HEK293 (cell line): ENCODE data around the gene PTGDR.

Source experiments
- CTCF ChIA-PET: fragments of 350-600 bp; formaldehyde crosslinking; extraction: SDS; loops from one replicate; lab custom pipeline; 2021; ENCODE audit warnings: antibody characterized with exemption; lab: Yijun Ruan, JAX
- POLR2A ChIA-PET: fragments of 300-600 bp; formaldehyde crosslinking; extraction: SDS; loops from one replicate; lab custom pipeline; 2020; ENCODE audit warnings: antibody characterized with exemption, inconsistent platforms; lab: Yijun Ruan, JAX
- H3K27ac ChIP-seq: fragments of 200-500 bp; sonication (Bioruptor generic); 2 replicates; pipeline ENCODE4 v1.5.1; 2014; ENCODE audit warnings: low read depth, low read length, control low read depth, inconsistent platforms; ENCODE audit errors: extremely low read depth
- H3K36me3 ChIP-seq, 2 experiments: fragments of 200-500 bp in 1 of 2; sonication (Bioruptor generic) in 1 of 2; 1 replicate in 1 of 2; 2 replicates in 1 of 2; pipeline ENCODE4 v1.5.1; 2014 to 2017; ENCODE audit warnings: inconsistent platforms in 2 of 2, low read length in 2 of 2; ENCODE audit not compliant: control insufficient read depth in 2 of 2, insufficient read depth in 1 of 2
- H3K4me1 ChIP-seq: fragments of 200-500 bp; sonication (Bioruptor generic); 2 replicates; pipeline ENCODE4 v1.5.1; 2014; ENCODE audit warnings: mild to moderate bottlenecking, low read length, inconsistent platforms; ENCODE audit not compliant: control insufficient read depth, insufficient read depth
- H3K4me3 ChIP-seq: 2 replicates; pipeline ENCODE4 v1.5.1; 2011; ENCODE audit warnings: low read depth, mild to moderate bottlenecking, control low read depth, low read length, moderate library complexity
- H3K9me3 ChIP-seq: fragments of 200-500 bp; sonication (Bioruptor generic); 2 replicates; pipeline ENCODE4 v1.5.1; 2014; ENCODE audit warnings: low read depth, low read length, inconsistent platforms; ENCODE audit not compliant: control insufficient read depth, insufficient read depth
- PATZ1 ChIP-seq: fragments of 450-650 bp; formaldehyde crosslinking; IDR thresholded peaks from 2 replicates; pipeline ENCODE4 v1.5.1; 2016; ENCODE audit warnings: missing biosample characterization, missing genetic modification characterization
- ZBTB20 ChIP-seq: fragments of 450-650 bp; formaldehyde crosslinking; IDR thresholded peaks from 2 replicates; pipeline ENCODE4 v1.5.1; 2016; ENCODE audit warnings: missing biosample characterization, missing genetic modification characterization
- ZBTB21 ChIP-seq: fragments of 450-650 bp; formaldehyde crosslinking; IDR thresholded peaks from 2 replicates; pipeline ENCODE4 v1.5.1; 2017; ENCODE audit warnings: missing biosample characterization, missing genetic modification characterization
- ZBTB7A ChIP-seq: fragments of 450-650 bp; formaldehyde crosslinking; IDR thresholded peaks from 2 replicates; pipeline ENCODE4 v1.5.1; 2016; ENCODE audit warnings: low read depth, missing biosample characterization, missing genetic modification characterization
- ZEB2 ChIP-seq: fragments of 450-650 bp; formaldehyde crosslinking; IDR thresholded peaks from 2 replicates; pipeline ENCODE4 v1.5.1; 2016; ENCODE audit warnings: missing biosample characterization, missing genetic modification characterization
- ZNF157 ChIP-seq: fragments of 450-650 bp; formaldehyde crosslinking; IDR thresholded peaks from 2 replicates; pipeline ENCODE4 v1.5.1; 2016; ENCODE audit warnings: missing biosample characterization, missing genetic modification characterization
- ZNF324 ChIP-seq: fragments of 450-650 bp; formaldehyde crosslinking; IDR thresholded peaks from 2 replicates; pipeline ENCODE4 v1.5.1; 2016; ENCODE audit warnings: missing biosample characterization, missing genetic modification characterization
- ZNF335 ChIP-seq: fragments of 450-650 bp; formaldehyde crosslinking; conservative IDR thresholded peaks from 2 replicates; pipeline ENCODE4 v1.5.1; 2016; ENCODE audit warnings: missing biosample characterization, missing genetic modification characterization
- ZNF366 ChIP-seq: fragments of 450-650 bp; formaldehyde crosslinking; conservative IDR thresholded peaks from 2 replicates; pipeline ENCODE4 v1.5.1; 2016; ENCODE audit warnings: missing biosample characterization, missing genetic modification characterization
- ZNF549 ChIP-seq: fragments of 450-650 bp; IDR thresholded peaks from 2 replicates; pipeline ENCODE4 v1.5.1; 2018; ENCODE audit warnings: missing biosample characterization, missing genetic modification characterization, mild to moderate bottlenecking, inconsistent platforms, moderate library complexity
- ZNF621 ChIP-seq: fragments of 450-650 bp; formaldehyde crosslinking; IDR thresholded peaks from 2 replicates; pipeline ENCODE4 v1.5.1; 2017; ENCODE audit warnings: missing biosample characterization, missing genetic modification characterization
- ZNF664 ChIP-seq: fragments of 450-650 bp; formaldehyde crosslinking; IDR thresholded peaks from 2 replicates; pipeline ENCODE4 v1.5.1; 2016; ENCODE audit warnings: missing biosample characterization, missing genetic modification characterization
- ZNF701 ChIP-seq: fragments of 450-650 bp; formaldehyde crosslinking; IDR thresholded peaks from 2 replicates; pipeline ENCODE4 v1.5.1; 2016; ENCODE audit warnings: missing biosample characterization, missing genetic modification characterization
- ZNF747 ChIP-seq: fragments of 450-650 bp; formaldehyde crosslinking; IDR thresholded peaks from 2 replicates; pipeline ENCODE4 v1.5.1; 2016; ENCODE audit warnings: missing biosample characterization, missing genetic modification characterization
- TF ChIP-seq, protein P1 (sequence below): fragments of 450-650 bp; formaldehyde crosslinking; IDR thresholded peaks from 2 replicates; pipeline ENCODE4 v1.5.1; 2016; ENCODE audit warnings: missing biosample characterization, missing genetic modification characterization, low read depth
- TF ChIP-seq, protein P2 (sequence below): fragments of 450-650 bp; formaldehyde crosslinking; conservative IDR thresholded peaks from 2 replicates; pipeline ENCODE4 v1.5.1; 2016; ENCODE audit warnings: low read depth, missing biosample characterization, missing genetic modification characterization
- TF ChIP-seq, protein P3 (sequence below): fragments of 450-650 bp; formaldehyde crosslinking; IDR thresholded peaks from 2 replicates; pipeline ENCODE4 v1.5.1; 2017; ENCODE audit warnings: missing biosample characterization, missing genetic modification characterization
- TF ChIP-seq, protein P4 (sequence below): fragments of 450-650 bp; formaldehyde crosslinking; IDR thresholded peaks from 2 replicates; pipeline ENCODE4 v1.5.1; 2016; ENCODE audit warnings: missing biosample characterization, missing genetic modification characterization
- TF ChIP-seq, protein P5 (sequence below): fragments of 450-650 bp; formaldehyde crosslinking; IDR thresholded peaks from 2 replicates; pipeline ENCODE4 v1.5.1; 2016; ENCODE audit warnings: missing biosample characterization, missing genetic modification characterization

Gene PTGDR

GRCh38 chr14:52238682-52239081 is 28.8 kb upstream of the PTGDR start:
- CTCF ChIA-PET: no interaction called here
- TF ChIP-seq, protein P1, sequence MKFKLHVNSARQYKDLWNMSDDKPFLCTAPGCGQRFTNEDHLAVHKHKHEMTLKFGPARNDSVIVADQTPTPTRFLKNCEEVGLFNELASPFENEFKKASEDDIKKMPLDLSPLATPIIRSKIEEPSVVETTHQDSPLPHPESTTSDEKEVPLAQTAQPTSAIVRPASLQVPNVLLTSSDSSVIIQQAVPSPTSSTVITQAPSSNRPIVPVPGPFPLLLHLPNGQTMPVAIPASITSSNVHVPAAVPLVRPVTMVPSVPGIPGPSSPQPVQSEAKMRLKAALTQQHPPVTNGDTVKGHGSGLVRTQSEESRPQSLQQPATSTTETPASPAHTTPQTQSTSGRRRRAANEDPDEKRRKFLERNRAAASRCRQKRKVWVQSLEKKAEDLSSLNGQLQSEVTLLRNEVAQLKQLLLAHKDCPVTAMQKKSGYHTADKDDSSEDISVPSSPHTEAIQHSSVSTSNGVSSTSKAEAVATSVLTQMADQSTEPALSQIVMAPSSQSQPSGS: no peak
- TF ChIP-seq ZBTB20 (tag by site-specific recombination) (no peak), ZBTB7A (tag by site-specific recombination) (no peak), ZNF701 (tag by site-specific recombination) (no peak), ZNF549 (tag by site-specific recombination) (no peak), ZNF324 (tag by site-specific recombination) (no peak), ZNF747 (tag by site-specific recombination) (no peak), ZBTB21 (tag by site-specific recombination) (no peak), ZEB2 (tag by site-specific recombination) (no peak), ZNF335 (no peak)
- TF ChIP-seq, protein P2, sequence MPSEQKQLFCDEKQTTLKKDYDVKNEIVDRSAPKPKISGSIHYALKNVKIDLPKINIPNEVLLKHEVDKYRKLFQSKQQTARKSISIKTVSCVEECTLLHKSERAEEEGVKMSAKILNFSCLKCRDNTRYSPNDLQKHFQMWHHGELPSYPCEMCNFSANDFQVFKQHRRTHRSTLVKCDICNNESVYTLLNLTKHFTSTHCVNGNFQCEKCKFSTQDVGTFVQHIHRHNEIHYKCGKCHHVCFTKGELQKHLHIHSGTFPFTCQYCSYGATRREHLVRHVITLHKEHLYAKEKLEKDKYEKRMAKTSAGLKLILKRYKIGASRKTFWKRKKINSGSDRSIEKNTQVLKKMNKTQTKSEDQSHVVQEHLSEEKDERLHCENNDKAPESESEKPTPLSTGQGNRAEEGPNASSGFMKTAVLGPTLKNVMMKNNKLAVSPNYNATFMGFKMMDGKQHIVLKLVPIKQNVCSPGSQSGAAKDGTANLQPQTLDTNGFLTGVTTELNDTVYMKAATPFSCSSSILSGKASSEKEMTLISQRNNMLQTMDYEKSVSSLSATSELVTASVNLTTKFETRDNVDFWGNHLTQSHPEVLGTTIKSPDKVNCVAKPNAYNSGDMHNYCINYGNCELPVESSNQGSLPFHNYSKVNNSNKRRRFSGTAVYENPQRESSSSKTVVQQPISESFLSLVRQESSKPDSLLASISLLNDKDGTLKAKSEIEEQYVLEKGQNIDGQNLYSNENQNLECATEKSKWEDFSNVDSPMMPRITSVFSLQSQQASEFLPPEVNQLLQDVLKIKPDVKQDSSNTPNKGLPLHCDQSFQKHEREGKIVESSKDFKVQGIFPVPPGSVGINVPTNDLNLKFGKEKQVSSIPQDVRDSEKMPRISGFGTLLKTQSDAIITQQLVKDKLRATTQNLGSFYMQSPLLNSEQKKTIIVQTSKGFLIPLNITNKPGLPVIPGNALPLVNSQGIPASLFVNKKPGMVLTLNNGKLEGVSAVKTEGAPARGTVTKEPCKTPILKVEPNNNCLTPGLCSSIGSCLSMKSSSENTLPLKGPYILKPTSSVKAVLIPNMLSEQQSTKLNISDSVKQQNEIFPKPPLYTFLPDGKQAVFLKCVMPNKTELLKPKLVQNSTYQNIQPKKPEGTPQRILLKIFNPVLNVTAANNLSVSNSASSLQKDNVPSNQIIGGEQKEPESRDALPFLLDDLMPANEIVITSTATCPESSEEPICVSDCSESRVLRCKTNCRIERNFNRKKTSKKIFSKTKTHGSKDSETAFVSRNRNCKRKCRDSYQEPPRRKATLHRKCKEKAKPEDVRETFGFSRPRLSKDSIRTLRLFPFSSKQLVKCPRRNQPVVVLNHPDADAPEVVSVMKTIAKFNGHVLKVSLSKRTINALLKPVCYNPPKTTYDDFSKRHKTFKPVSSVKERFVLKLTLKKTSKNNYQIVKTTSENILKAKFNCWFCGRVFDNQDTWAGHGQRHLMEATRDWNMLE: no peak
- TF ChIP-seq, protein P3, sequence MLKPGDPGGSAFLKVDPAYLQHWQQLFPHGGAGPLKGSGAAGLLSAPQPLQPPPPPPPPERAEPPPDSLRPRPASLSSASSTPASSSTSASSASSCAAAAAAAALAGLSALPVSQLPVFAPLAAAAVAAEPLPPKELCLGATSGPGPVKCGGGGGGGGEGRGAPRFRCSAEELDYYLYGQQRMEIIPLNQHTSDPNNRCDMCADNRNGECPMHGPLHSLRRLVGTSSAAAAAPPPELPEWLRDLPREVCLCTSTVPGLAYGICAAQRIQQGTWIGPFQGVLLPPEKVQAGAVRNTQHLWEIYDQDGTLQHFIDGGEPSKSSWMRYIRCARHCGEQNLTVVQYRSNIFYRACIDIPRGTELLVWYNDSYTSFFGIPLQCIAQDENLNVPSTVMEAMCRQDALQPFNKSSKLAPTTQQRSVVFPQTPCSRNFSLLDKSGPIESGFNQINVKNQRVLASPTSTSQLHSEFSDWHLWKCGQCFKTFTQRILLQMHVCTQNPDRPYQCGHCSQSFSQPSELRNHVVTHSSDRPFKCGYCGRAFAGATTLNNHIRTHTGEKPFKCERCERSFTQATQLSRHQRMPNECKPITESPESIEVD (tag by site-specific recombination): no peak
- Histone ChIP-seq H3K27ac (no peak overlapping the region), H3K4me3 (no peak overlapping the region), H3K9me3 (no peaks in the 10 kb centered on the region), H3K36me3 (no peaks in the 10 kb centered on the region), H3K4me1 (peaks cover 11% of the 10 kb centered on the region; the same call in 1 of the 2 replicates)
- POLR2A ChIA-PET: no interaction called here

- CTCF ChIA-PET: no interaction called here
- no peak overlapping the region for H3K4me3 ChIP-seq
- TF ChIP-seq ZNF157 (tag by site-specific recombination) (no peak), PATZ1 (no peak), ZNF664 (tag by site-specific recombination) (no peak), ZNF366 (no peak), ZNF621 (tag by site-specific recombination) (no peak)
- TF ChIP-seq, protein P1: no peak
- TF ChIP-seq, protein P4, sequence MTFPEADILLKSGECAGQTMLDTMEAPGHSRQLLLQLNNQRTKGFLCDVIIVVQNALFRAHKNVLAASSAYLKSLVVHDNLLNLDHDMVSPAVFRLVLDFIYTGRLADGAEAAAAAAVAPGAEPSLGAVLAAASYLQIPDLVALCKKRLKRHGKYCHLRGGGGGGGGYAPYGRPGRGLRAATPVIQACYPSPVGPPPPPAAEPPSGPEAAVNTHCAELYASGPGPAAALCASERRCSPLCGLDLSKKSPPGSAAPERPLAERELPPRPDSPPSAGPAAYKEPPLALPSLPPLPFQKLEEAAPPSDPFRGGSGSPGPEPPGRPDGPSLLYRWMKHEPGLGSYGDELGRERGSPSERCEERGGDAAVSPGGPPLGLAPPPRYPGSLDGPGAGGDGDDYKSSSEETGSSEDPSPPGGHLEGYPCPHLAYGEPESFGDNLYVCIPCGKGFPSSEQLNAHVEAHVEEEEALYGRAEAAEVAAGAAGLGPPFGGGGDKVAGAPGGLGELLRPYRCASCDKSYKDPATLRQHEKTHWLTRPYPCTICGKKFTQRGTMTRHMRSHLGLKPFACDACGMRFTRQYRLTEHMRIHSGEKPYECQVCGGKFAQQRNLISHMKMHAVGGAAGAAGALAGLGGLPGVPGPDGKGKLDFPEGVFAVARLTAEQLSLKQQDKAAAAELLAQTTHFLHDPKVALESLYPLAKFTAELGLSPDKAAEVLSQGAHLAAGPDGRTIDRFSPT (tag by site-specific recombination): no peak
- TF ChIP-seq, protein P5, sequence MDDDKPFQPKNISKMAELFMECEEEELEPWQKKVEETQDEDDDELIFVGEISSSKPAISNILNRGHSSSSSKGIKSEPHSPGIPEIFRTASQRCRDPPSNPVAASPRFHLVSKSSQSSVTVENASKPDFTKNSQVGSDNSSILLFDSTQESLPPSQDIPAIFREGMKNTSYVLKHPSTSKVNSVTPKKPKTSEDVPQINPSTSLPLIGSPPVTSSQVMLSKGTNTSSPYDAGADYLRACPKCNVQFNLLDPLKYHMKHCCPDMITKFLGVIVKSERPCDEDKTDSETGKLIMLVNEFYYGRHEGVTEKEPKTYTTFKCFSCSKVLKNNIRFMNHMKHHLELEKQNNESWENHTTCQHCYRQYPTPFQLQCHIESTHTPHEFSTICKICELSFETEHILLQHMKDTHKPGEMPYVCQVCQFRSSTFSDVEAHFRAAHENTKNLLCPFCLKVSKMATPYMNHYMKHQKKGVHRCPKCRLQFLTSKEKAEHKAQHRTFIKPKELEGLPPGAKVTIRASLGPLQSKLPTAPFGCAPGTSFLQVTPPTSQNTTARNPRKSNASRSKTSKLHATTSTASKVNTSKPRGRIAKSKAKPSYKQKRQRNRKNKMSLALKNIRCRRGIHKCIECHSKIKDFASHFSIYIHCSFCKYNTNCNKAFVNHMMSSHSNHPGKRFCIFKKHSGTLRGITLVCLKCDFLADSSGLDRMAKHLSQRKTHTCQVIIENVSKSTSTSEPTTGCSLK (tag by site-specific recombination): no peak
These were observed 26.9 kb upstream of the PTGDR start for GRCh38 chr14:52240623-52241022.

More at GRCh38 chr14:52240623-52241022, 26.9 kb upstream of the PTGDR start:
- POLR2A ChIA-PET: no interaction called here
- Histone ChIP-seq H3K36me3 (no peaks in the 10 kb centered on the region), H3K9me3 (no peaks in the 10 kb centered on the region), H3K4me1 (peaks cover 11% of the 10 kb centered on the region; the same call in 1 of the 2 replicates), H3K27ac (no peak overlapping the region)
